Fibroblast of the aortic adventitia (primary cell): Measurements from ENCODE around the gene DYTN. TPM values are rescaled to one million over a fixed set of nuclear protein-coding genes. Genes with fewer than 3 reads are reported as not detected.
"Not testable (repeated sequence)": the region's sequence is repeated elsewhere in the genome, so short reads cannot be mapped to it uniquely, and the experiment has no call there.

Experiments used
- DNase-seq: peaks from one replicate; pipeline ENCODE4 v3.0.0-alpha.2; 2010; ENCODE audit warnings: low read depth
- H3K4me3 ChIP-seq: 2 replicates; pipeline ENCODE4 v1.5.1; 2011; ENCODE audit warnings: low read depth, mild to moderate bottlenecking, control low read depth, low read length, moderate library complexity
- CTCF ChIP-seq: IDR thresholded peaks from 2 replicates; pipeline ENCODE4 v1.5.1; 2011; ENCODE audit warnings: mild to moderate bottlenecking, low read length, control low read depth, inconsistent platforms; ENCODE audit not compliant: insufficient read depth
- total RNA-seq: library from RNA; depleted of rRNA; stranded (reverse); fragments of >200 nt; gene quantifications from 2 replicates; pipeline ENCODE4 v1.2.3, GENCODE V29; 2012; ENCODE audit warnings: low replicate concordance

Gene DYTN
- total RNA-seq, 1 donor, result not detected

- DNase-seq, result no peak
These were observed 3.2 kb upstream of the DYTN start for GRCh38 chr2:206721256-206721920.

GRCh38 chr2:206716623-206717022 lies 1.6 kb downstream of the DYTN start:
- no peak for DNase-seq
- no peak overlapping the region for H3K4me3 ChIP-seq
- no peak for TF ChIP-seq CTCF

More at GRCh38 chr2:206721256-206721920, 3.2 kb upstream of the DYTN start:
- H3K4me3 ChIP-seq, result no peak overlapping the region
- no peak for TF ChIP-seq CTCF

GRCh38 chr2:206715183-206715582 lies 3.0 kb downstream of the DYTN start:
- not testable (repeated sequence) for DNase-seq, H3K4me3 ChIP-seq

- DNase-seq, result peak; percentile 2
- no peak for TF ChIP-seq CTCF
- H3K4me3 ChIP-seq, result no peak overlapping the region
These were observed 4.5 kb downstream of the DYTN start for GRCh38 chr2:206713746-206714145.

GRCh38 chr2:206708286-206708685 lies 9.9 kb downstream of the DYTN start:
- no peak for DNase-seq
- TF ChIP-seq CTCF, result no peak
- no peak overlapping the region for H3K4me3 ChIP-seq

- H3K4me3 ChIP-seq, result no peak overlapping the region
- DNase-seq, result no peak
- no peak for TF ChIP-seq CTCF
These were observed 11.0 kb downstream of the DYTN start for GRCh38 chr2:206707164-206707701.

- no peak overlapping the region for H3K4me3 ChIP-seq
- no peak for TF ChIP-seq CTCF
- no peak for DNase-seq
These were observed 16.1 kb downstream of the DYTN start for GRCh38 chr2:206701952-206702605.
